Glutamatergic neuron (in vitro differentiated cells): ENCODE data around the gene SVIP. TPM values are rescaled to one million over a fixed set of nuclear protein-coding genes. Genes with fewer than 3 reads are reported as not detected.
A peak's percentile ranks its signal among the peaks of the same experiment; 100 is the strongest.

Source experiments
- DNase-seq: peaks from one replicate; pipeline ENCODE4 v3.0.0; 2022
- H3K27ac Mint-ChIP-seq: one replicate; pipeline ENCODE4 v1.8.0; 2020; ENCODE audit warnings: mild to moderate bottlenecking, mixed read lengths, inconsistent platforms; ENCODE audit not compliant: unreplicated experiment
- H3K27me3 Mint-ChIP-seq: one replicate; pipeline ENCODE4 v1.8.0; 2020; ENCODE audit warnings: mild to moderate bottlenecking, moderate library complexity, mixed read lengths, inconsistent platforms; ENCODE audit not compliant: unreplicated experiment
- H3K36me3 Mint-ChIP-seq: one replicate; pipeline ENCODE4 v1.8.0; 2020; ENCODE audit warnings: mild to moderate bottlenecking, mixed read lengths, inconsistent platforms; ENCODE audit not compliant: unreplicated experiment
- H3K4me1 Mint-ChIP-seq: one replicate; pipeline ENCODE4 v1.8.0; 2020; ENCODE audit warnings: mild to moderate bottlenecking, low read depth, mixed read lengths, inconsistent platforms; ENCODE audit not compliant: unreplicated experiment
- H3K4me3 Mint-ChIP-seq: one replicate; pipeline ENCODE4 v1.8.0; 2020; ENCODE audit warnings: mild to moderate bottlenecking, mixed read lengths, inconsistent platforms; ENCODE audit not compliant: unreplicated experiment
- H3K9me3 Mint-ChIP-seq: one replicate; pipeline ENCODE4 v1.8.0; 2020; ENCODE audit warnings: mild to moderate bottlenecking, moderate library complexity, mixed read lengths, inconsistent platforms; ENCODE audit not compliant: unreplicated experiment
- long read RNA-seq: library from polyadenylated mRNA; unstranded; transcript quantifications from one replicate; pipeline ENCODE4 v2.0.0, GENCODE V29; 2020; ENCODE audit not compliant: unreplicated experiment
- total RNA-seq: library from RNA; stranded (reverse); fragmentation: NEBNext Ultra II Directional; extraction: Animal tissue kit (Norgen Biotek cat#: 25700); gene quantifications from one replicate; pipeline ENCODE4 v1.2.1, GENCODE V29; 2021; ENCODE audit not compliant: unreplicated experiment
- TF ChIP-seq, protein P1 (sequence below): fragments of 200-600 bp; sonication (generic); IDR thresholded peaks from one replicate; pipeline ENCODE4 v1.5.0; 2021; ENCODE audit not compliant: partially characterized antibody, unreplicated experiment

SVIP gene, protein sequence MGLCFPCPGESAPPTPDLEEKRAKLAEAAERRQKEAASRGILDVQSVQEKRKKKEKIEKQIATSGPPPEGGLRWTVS
- 255 TPM for total RNA-seq
- long read RNA-seq, full-length matches to known transcripts, result 52 of 62 reads
- long read RNA-seq, partial matches to known transcripts, result 6 of 62 reads
- long read RNA-seq, other reads (novel, unspliced or antisense), result 4 of 62 reads

DNA sequence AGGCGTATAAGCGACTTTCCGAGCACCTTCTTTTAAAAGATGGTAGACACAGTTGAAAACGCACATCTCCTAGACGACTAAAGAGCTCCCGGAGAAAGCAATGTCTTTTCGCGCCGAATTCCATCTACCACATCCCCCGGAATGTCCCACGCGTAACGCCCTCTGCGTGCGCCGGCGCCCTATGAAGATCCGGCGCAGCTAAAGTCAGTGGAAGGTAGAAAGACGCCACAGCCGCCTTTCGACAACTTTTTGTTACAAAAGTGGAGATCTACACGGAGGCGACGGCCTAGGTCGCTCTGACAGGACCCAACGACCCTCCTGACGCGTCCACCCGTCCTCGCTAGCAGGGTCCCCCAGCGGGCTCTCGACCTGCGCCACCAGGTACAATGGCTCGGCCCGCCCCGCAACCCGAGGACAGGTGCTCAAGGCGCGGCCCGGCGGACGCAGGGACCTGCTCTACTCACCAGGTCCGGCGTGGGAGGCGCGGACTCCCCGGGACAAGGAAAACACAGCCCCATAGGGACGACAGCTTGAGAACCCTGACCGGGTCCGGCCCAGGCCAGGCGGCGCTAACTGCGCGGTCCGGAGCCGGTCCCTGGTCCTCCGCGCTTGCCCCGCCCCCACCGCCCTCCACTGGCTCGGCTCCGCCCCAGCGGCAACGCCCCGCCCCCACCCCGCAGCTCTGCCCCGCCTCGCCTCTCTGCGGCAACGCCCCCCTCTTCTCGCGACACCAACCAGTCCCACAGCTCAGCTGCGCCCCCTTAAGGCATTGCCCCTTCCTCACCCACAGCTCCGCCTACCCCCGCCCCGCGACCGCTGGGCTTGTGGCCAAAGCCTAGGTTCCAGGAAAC lies at the start of gene SVIP:
Gene SVIP, minus strand, starts transcription at position 571 of the 851 bp plus-strand sequence. Its CDS starts 53 bp downstream, at position 518.
- Mint-ChIP-seq H3K4me3 (peak within 1 kb of the TSS; percentile 93), H3K9me3 (peaks cover 8% of the 10 kb centered on the region), H3K27me3 (no peaks in the 10 kb centered on the region), H3K4me1 (peaks cover 9% of the 10 kb centered on the region), H3K36me3 (no peaks in the 10 kb centered on the region), H3K27ac (peak within 1 kb of the TSS; percentile 82)
- peak; percentile 98 for DNase-seq
- TF ChIP-seq, protein P1, sequence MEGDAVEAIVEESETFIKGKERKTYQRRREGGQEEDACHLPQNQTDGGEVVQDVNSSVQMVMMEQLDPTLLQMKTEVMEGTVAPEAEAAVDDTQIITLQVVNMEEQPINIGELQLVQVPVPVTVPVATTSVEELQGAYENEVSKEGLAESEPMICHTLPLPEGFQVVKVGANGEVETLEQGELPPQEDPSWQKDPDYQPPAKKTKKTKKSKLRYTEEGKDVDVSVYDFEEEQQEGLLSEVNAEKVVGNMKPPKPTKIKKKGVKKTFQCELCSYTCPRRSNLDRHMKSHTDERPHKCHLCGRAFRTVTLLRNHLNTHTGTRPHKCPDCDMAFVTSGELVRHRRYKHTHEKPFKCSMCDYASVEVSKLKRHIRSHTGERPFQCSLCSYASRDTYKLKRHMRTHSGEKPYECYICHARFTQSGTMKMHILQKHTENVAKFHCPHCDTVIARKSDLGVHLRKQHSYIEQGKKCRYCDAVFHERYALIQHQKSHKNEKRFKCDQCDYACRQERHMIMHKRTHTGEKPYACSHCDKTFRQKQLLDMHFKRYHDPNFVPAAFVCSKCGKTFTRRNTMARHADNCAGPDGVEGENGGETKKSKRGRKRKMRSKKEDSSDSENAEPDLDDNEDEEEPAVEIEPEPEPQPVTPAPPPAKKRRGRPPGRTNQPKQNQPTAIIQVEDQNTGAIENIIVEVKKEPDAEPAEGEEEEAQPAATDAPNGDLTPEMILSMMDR, result peak; percentile 69

DNA sequence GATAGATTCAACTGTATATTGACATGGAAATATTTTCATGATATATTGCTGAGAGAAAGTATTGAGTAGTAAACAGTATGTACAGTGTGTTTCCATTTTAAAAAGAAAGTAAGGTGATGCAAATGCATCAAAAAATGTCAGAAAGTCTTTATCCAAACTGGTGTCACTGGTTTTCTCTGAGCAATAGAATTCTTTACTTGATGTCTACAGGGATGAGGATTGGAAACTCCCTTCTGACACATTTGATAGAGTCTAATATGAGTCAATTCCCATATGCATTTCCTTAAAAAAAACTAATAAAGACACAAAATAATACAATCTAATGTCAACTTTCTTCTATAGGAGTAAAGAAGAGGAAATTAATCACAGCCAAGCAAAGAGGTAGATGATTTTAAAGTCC lies 49.0 kb upstream of the SVIP start:
- Mint-ChIP-seq H3K4me1 (no peaks in the 10 kb centered on the region), H3K27ac (no peak overlapping the region), H3K27me3 (no peaks in the 10 kb centered on the region), H3K9me3 (no peaks in the 10 kb centered on the region), H3K36me3 (no peaks in the 10 kb centered on the region), H3K4me3 (no peak overlapping the region)
- no peak for DNase-seq
- TF ChIP-seq, protein P1, result no peak

DNA sequence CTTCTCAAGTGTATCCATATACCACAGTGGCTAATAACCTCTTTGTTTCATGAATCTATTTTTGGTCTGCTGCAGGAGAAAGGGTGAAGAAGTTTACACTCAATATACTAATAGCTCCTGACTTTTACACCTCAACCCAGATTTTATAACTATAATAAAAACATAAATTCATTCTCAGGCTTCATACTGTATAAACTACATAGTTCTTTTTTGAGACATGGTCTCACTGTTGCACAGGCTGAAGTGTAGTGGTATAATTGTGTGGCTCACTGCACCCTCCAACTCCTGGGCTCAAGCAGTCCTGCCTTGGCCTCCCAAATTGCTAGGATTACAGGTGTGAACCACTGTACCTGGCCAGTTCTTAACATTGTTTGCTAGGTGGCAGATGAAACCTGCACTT lies 48.4 kb upstream of the SVIP start:
- Mint-ChIP-seq H3K27me3 (no peaks in the 10 kb centered on the region), H3K9me3 (no peaks in the 10 kb centered on the region), H3K4me1 (no peaks in the 10 kb centered on the region), H3K27ac (no peak overlapping the region), H3K4me3 (no peak overlapping the region), H3K36me3 (no peaks in the 10 kb centered on the region)
- no peak for DNase-seq
- TF ChIP-seq, protein P1, result no peak

DNA sequence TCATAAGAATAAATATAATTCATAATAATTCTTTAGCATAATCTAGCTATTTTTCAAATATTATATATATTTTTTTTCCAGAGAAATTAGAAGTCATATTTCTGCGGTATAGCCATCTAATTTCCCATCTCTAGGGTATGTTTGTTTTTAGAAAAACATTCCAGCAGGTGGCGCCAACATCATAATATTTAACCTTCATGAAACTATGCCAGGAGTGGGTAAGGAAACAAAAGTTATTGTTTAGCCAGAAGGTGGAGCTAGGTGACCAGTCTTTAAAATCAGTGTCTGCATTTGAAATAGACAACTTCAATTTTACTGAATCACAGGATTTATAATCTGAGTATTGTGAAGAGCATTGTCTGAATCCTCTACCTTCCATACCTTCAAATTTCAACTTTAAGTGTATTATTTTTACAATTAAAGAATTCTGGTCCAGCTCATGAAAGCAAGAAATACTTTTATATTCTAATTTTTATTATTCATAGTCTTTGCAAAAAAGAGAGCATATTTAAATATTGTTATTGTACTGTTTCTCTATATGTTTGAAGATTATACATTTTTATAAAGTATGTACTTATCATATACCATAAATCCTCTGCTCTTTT lies 46.4 kb upstream of the SVIP start:
- H3K36me3 Mint-ChIP-seq, result no peaks in the 10 kb centered on the region
- H3K4me1 Mint-ChIP-seq, result no peaks in the 10 kb centered on the region
- no peaks in the 10 kb centered on the region for H3K27me3 Mint-ChIP-seq

More for the DNA sequence above, 46.4 kb upstream of the SVIP start:
- Mint-ChIP-seq H3K27ac (no peak overlapping the region), H3K4me3 (no peak overlapping the region), H3K9me3 (no peaks in the 10 kb centered on the region)
- TF ChIP-seq, protein P1, result peak; percentile 85
- peak; percentile 36 for DNase-seq
